ENCODE measurements around the gene PTPRJ.

DNA sequence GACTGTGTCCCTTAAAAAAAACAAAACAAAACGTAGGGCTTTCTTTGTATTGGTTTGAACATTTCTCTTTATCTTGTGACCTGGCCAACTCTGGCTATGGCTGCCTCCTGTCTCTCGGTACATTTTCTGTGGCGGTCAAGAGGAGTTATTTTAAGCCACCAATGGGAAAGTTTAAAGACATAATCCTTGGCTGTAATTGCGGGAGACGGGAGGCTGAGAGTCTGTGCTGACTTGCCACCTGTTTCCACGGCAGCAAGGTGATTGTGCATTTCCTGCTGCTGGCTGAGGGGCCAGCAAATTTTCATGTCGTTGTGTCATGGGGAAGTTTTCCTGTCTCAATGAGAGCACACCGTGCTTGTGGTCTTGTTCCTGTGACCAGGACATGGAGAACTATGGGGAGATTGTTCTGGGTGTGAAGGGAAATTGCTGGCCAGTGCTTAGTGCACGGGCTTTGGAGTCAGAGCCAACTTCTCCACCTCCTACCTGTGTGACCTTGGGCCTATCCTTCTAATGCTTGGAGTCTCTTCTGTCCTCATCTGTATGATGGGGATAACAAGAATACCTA, 11.0 kb downstream of the PTPRJ start:
- no peak for TF ChIP-seq EZH2 (IDR thresholded peaks at IDR 0.05; ENCODE audit: insufficient read depth, low read length)
- TF ChIP-seq, protein P1, sequence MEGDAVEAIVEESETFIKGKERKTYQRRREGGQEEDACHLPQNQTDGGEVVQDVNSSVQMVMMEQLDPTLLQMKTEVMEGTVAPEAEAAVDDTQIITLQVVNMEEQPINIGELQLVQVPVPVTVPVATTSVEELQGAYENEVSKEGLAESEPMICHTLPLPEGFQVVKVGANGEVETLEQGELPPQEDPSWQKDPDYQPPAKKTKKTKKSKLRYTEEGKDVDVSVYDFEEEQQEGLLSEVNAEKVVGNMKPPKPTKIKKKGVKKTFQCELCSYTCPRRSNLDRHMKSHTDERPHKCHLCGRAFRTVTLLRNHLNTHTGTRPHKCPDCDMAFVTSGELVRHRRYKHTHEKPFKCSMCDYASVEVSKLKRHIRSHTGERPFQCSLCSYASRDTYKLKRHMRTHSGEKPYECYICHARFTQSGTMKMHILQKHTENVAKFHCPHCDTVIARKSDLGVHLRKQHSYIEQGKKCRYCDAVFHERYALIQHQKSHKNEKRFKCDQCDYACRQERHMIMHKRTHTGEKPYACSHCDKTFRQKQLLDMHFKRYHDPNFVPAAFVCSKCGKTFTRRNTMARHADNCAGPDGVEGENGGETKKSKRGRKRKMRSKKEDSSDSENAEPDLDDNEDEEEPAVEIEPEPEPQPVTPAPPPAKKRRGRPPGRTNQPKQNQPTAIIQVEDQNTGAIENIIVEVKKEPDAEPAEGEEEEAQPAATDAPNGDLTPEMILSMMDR (IDR thresholded peaks at IDR 0.05; ENCODE audit: insufficient read depth, low read depth, low read length) = no peak

Data from astrocyte (in vitro differentiated cells and primary cell).